H1 (cell line): ENCODE data around the gene PGM2. TPM values are rescaled to one million over a fixed set of nuclear protein-coding genes. Genes with fewer than 3 reads are reported as not detected.

Experiments
- CTCF ChIP-seq, 3 experiments: IDR thresholded peaks; 1 replicate in 2 of 3; 2 replicates in 1 of 3; pipeline versions ENCODE4 v1.5.1 to v1.6.1; 2011; ENCODE audit warnings: low read length in 3 of 3, mild to moderate bottlenecking in 3 of 3, inconsistent platforms in 2 of 3, low read depth in 1 of 3, moderate library complexity in 1 of 3; ENCODE audit not compliant: insufficient read depth in 1 of 3; ENCODE audit errors: control extremely low read depth in 1 of 3
- EZH2 ChIP-seq: fragments of 200-600 bp; sonication (generic); IDR thresholded peaks from 2 replicates; pipeline ENCODE4 v1.7.1; 2012; ENCODE audit warnings: low read depth, mild to moderate bottlenecking, moderate library complexity, low read length, inconsistent platforms; ENCODE audit not compliant: severe bottlenecking
- RAD21 ChIP-seq, 2 experiments: IDR thresholded peaks in 1 of 2; conservative IDR thresholded peaks in 1 of 2; 2 replicates each; pipeline ENCODE4 v1.6.1; 2011; ENCODE audit warnings: low read depth in 2 of 2, low read length in 2 of 2, improper control_type of control experiment in 1 of 2, inconsistent platforms in 1 of 2, mild to moderate bottlenecking in 1 of 2, moderate library complexity in 1 of 2
- SP1 ChIP-seq: IDR thresholded peaks from 2 replicates; pipeline ENCODE4 v1.6.1; 2011; ENCODE audit warnings: low read depth, low read length
- SRF ChIP-seq: IDR thresholded peaks from 2 replicates; pipeline ENCODE4 v1.6.1; 2011; ENCODE audit warnings: mild to moderate bottlenecking, low read depth, low read length, moderate library complexity
- TAF1 ChIP-seq: IDR thresholded peaks from 2 replicates; pipeline ENCODE4 v1.6.1; 2011; ENCODE audit warnings: mild to moderate bottlenecking, low read depth, low read length
- polyA plus RNA-seq, 7 experiments: library from polyadenylated mRNA; depleted of rRNA in 3 of 7; stranded (reverse) in 5 of 7; unstranded in 2 of 7; fragments of >200 nt in 5 of 7; fragments of 200-250 nt in 2 of 7; gene quantifications; 1 replicate in 5 of 7; 2 replicates in 1 of 7; 4 replicates in 1 of 7; pipeline versions ENCODE4 v1.2.1 to v1.2.3, GENCODE V29; 2011 to 2013; ENCODE audit warnings: missing spikeins in 2 of 7, mixed read lengths in 2 of 7
- total RNA-seq: library from RNA; stranded (reverse); fragmentation: NEBNext Ultra II Directional; extraction: Animal tissue kit (Norgen Biotek cat#: 25700); gene quantifications from 2 replicates; pipeline ENCODE4 v1.2.1, GENCODE V29; 2021

Gene PGM2
- total and polyA plus RNA-seq, 2 of the 8 experiments (the other 6 are each of a cell fraction or from before 2014, with no cell fraction given) = 7.7 to 38.0 TPM

- TF ChIP-seq CTCF (IDR thresholded peaks at IDR 0.05; ENCODE audit: control extremely low read depth in 1 of 3, insufficient read depth in 1 of 3, low read depth in 1 of 3, low read length in 3 of 3) (no peak), RAD21 (IDR thresholded peaks at IDR 0.05 in 1 of 2, conservative IDR thresholded peaks at IDR 0.05 in 1 of 2; ENCODE audit: low read depth in 2 of 2, low read length in 2 of 2) (no peak), SP1 (no peak), TAF1 (no peak), EZH2 (no peak), SRF (no peak)
- TF ChIP-seq, all 59 proteins: peak for 0
Measured at GRCh38 chr4:37884855-37885487, 58.5 kb downstream of the PGM2 start (continued).
